Natural killer cell (primary cell): ENCODE results near the gene MDH2. TPM values are rescaled to one million over a fixed set of nuclear protein-coding genes. Genes with fewer than 3 reads are reported as not detected.
A peak's percentile ranks its signal among the peaks of the same experiment; 100 is the strongest.
"Not testable (repeated sequence)": the region's sequence is repeated elsewhere in the genome, so short reads cannot be mapped to it uniquely, and the experiment has no call there.

Experiments used
- ATAC-seq, 3 donors: fragments of 150-1000 bp in 2 of 3; fragments of 200-7000 bp in 1 of 3; cut with Tn5 transposase; 1 replicate in 1 of 3; 2 replicates in 2 of 3; pipeline ENCODE4 v1.10.0; 2021; ENCODE audit warnings: mild to moderate bottlenecking in 2 of 3, moderate library complexity in 2 of 3
- DNase-seq, 2 donors: peaks; one replicate each; pipeline versions ENCODE4 v3.0.0 to v3.0.0-alpha.2; 2013 to 2021; ENCODE audit warnings: mixed read lengths in 1 of 2
- H3K27ac ChIP-seq: one replicate; pipeline ENCODE4 v1.5.1; 2013; ENCODE audit warnings: mild to moderate bottlenecking, low read length
- H3K27me3 ChIP-seq: one replicate; pipeline ENCODE4 v1.6.1; 2013; ENCODE audit warnings: low read length; ENCODE audit not compliant: control insufficient read depth, insufficient read depth
- H3K36me3 ChIP-seq: one replicate; pipeline ENCODE4 v1.6.1; 2013; ENCODE audit warnings: low read length; ENCODE audit not compliant: control insufficient read depth, insufficient read depth
- H3K4me1 ChIP-seq: one replicate; pipeline ENCODE4 v1.6.1; 2013; ENCODE audit warnings: low read length; ENCODE audit not compliant: control insufficient read depth, insufficient read depth
- H3K4me3 ChIP-seq: one replicate; pipeline ENCODE4 v1.5.1; 2013; ENCODE audit warnings: low read length
- H3K9me3 ChIP-seq: one replicate; pipeline ENCODE4 v1.6.1; 2013; ENCODE audit warnings: low read length; ENCODE audit not compliant: control insufficient read depth, insufficient read depth
- H3K27ac Mint-ChIP-seq, 2 donors: one replicate each; pipeline ENCODE4 v1.8.0; 2022; ENCODE audit warnings: mild to moderate bottlenecking in 2 of 2, mixed read lengths in 2 of 2, moderate library complexity in 1 of 2
- H3K27me3 Mint-ChIP-seq, 2 donors: one replicate each; pipeline ENCODE4 v1.8.0; 2022; ENCODE audit warnings: low read depth in 2 of 2, mixed read lengths in 2 of 2
- H3K36me3 Mint-ChIP-seq: one replicate; pipeline ENCODE4 v1.8.0; 2022; ENCODE audit warnings: mixed read lengths
- H3K4me1 Mint-ChIP-seq, 2 donors: one replicate each; pipeline ENCODE4 v1.8.0; 2022; ENCODE audit warnings: mixed read lengths in 2 of 2
- H3K4me3 Mint-ChIP-seq: one replicate; pipeline ENCODE4 v1.8.0; 2022; ENCODE audit warnings: mild to moderate bottlenecking, moderate library complexity, mixed read lengths
- H3K9me3 Mint-ChIP-seq, 2 donors: one replicate each; pipeline ENCODE4 v1.8.0; 2022; ENCODE audit warnings: mixed read lengths in 2 of 2
- CTCF ChIP-seq: fragments of 200-600 bp; IDR thresholded peaks from one replicate; pipeline ENCODE4 v1.8.0; 2022; ENCODE audit warnings: antibody characterized with exemption
- WGBS: methylation state at CpG from one replicate; pipeline ENCODE4 v1.1.7; 2013; ENCODE audit warnings: missing lambda C conversion rate; ENCODE audit not compliant: insufficient coverage; 5-methylcytosine and 5-hydroxymethylcytosine counted together
- intact Hi-C: fragments of 100-400 bp; cut with micrococcal nuclease; formaldehyde crosslinking; loops from one replicate; pipeline ENCODE4 v1.14.2; 2022
- total RNA-seq, 4 donors: library from RNA; stranded (reverse); fragments of 120-200 nt in 1 of 4; gene quantifications; one replicate each; pipeline versions ENCODE4 v1.2.3 to v1.2.4, GENCODE V29; 2013 to 2022

MDH2 gene
- total RNA-seq, 3 donors from 2014 or later (not counting 1 experiment from before 2014, with no cell fraction given), result 75.9 to 95.0 (median 93.9) TPM

- H3K27ac ChIP-seq, result no peak overlapping the region
- no peak overlapping the region for H3K4me3 Mint-ChIP-seq
- peak in 1 of 2 donors; percentile 54 for DNase-seq
- peaks cover 32% of the 10 kb centered on the region for H3K36me3 ChIP-seq
- no peaks in the 10 kb centered on the region for H3K27me3 Mint-ChIP-seq
- peak overlapping the region; percentile 76 to 87 for H3K27ac Mint-ChIP-seq
- H3K36me3 Mint-ChIP-seq, result no peaks in the 10 kb centered on the region
- H3K9me3 Mint-ChIP-seq, result no peaks in the 10 kb centered on the region
- ATAC-seq, result no peak
- no peak overlapping the region for H3K4me3 ChIP-seq
- 86% methylated on average over 3 of the region's 4 CpGs for WGBS
- H3K27me3 ChIP-seq, result no peaks in the 10 kb centered on the region
- no peak for TF ChIP-seq CTCF
- peaks cover 25% of the 10 kb centered on the region for H3K4me1 ChIP-seq
- intact Hi-C loops, result no loop called here
- no peaks in the 10 kb centered on the region for H3K9me3 ChIP-seq
- peaks cover 27 to 48% of the 10 kb centered on the region in 2 donors for H3K4me1 Mint-ChIP-seq
Observed at GRCh38 chr7:76051840-76052239, 3.9 kb downstream of the MDH2 start.

GRCh38 chr7:76052681-76053080 is 4.8 kb downstream of the MDH2 start:
- intact Hi-C loops, result not testable (repeated sequence)
- H3K27ac Mint-ChIP-seq, result peak overlapping the region in 1 of 2 donors; percentile 87

GRCh38 chr7:76053461-76053860 is 5.6 kb downstream of the MDH2 start:
- DNase-seq, result no peak
- no peak for TF ChIP-seq CTCF
- WGBS, result 84% methylated on average over 6 of the region's 6 CpGs
- Mint-ChIP-seq H3K4me3 (no peak overlapping the region), H3K36me3 (no peaks in the 10 kb centered on the region), H3K9me3 (no peaks in the 10 kb centered on the region), H3K27me3 (no peaks in the 10 kb centered on the region), H3K27ac (no peak overlapping the region), H3K4me1 (peaks cover 27 to 41% of the 10 kb centered on the region in 2 donors)
- Histone ChIP-seq H3K27me3 (no peaks in the 10 kb centered on the region), H3K9me3 (no peaks in the 10 kb centered on the region), H3K4me3 (no peak overlapping the region), H3K4me1 (peaks cover 16% of the 10 kb centered on the region), H3K36me3 (peaks cover 48% of the 10 kb centered on the region), H3K27ac (no peak overlapping the region)
- intact Hi-C loops, result no loop called here
- ATAC-seq, result no peak

More at GRCh38 chr7:76052681-76053080, 4.8 kb downstream of the MDH2 start:
- not testable (repeated sequence) for H3K4me3 ChIP-seq, ATAC-seq, H3K27me3 ChIP-seq, H3K4me3 Mint-ChIP-seq, H3K27me3 Mint-ChIP-seq, H3K9me3 Mint-ChIP-seq, H3K27ac ChIP-seq, H3K9me3 ChIP-seq, DNase-seq, H3K36me3 Mint-ChIP-seq
- 98% methylated on average over 8 of the region's 8 CpGs for WGBS
- peaks cover 27 to 46% of the 10 kb centered on the region in 2 donors for H3K4me1 Mint-ChIP-seq
- Histone ChIP-seq H3K4me1 (peaks cover 19% of the 10 kb centered on the region), H3K36me3 (peaks cover 40% of the 10 kb centered on the region)

- no peaks in the 10 kb centered on the region for H3K36me3 Mint-ChIP-seq
- no peak overlapping the region for H3K4me3 Mint-ChIP-seq
- no peaks in the 10 kb centered on the region for H3K27me3 Mint-ChIP-seq
- H3K27ac Mint-ChIP-seq, result no peak overlapping the region
- Histone ChIP-seq H3K27me3 (no peaks in the 10 kb centered on the region), H3K4me1 (peaks cover 8% of the 10 kb centered on the region), H3K4me3 (no peak overlapping the region), H3K9me3 (no peaks in the 10 kb centered on the region), H3K27ac (no peak overlapping the region), H3K36me3 (peaks cover 58% of the 10 kb centered on the region)
- no peak for TF ChIP-seq CTCF
- ATAC-seq (no peak), DNase-seq (no peak)
- H3K4me1 Mint-ChIP-seq, result peaks cover 22 to 31% of the 10 kb centered on the region in 2 donors
- intact Hi-C loops, result no loop called here
- no peaks in the 10 kb centered on the region for H3K9me3 Mint-ChIP-seq
- WGBS, result 93% methylated on average over 16 of the region's 18 CpGs
Observed at GRCh38 chr7:76054123-76055120, 6.5 kb downstream of the MDH2 start.
